ENCODE data around the gene PCBP3.

GRCh38 chr21:45872471-45872870 is 228.9 kb downstream of the PCBP3 start:
- TF ChIP-seq CTCF (optimal IDR thresholded peaks at IDR 0.05 in 1 of 3, IDR thresholded peaks at IDR 0.05 in 1 of 3, conservative IDR thresholded peaks at IDR 0.05 in 1 of 3; ENCODE audit: extremely low read depth in 1 of 3, insufficient read depth in 2 of 3, low read length in 3 of 3), result no peak
- TF ChIP-seq EZH2 (IDR thresholded peaks at IDR 0.05; ENCODE audit: low read length), result no peak
